ENCODE measurements around the gene SLC25A22.

The SLC25A22 gene

GRCh38 chr11:742156-742546 is 55.9 kb downstream of the SLC25A22 start:
- in situ Hi-C loops (cut with HindIII; ENCODE audit: low pct_unique_long_range_greater_than_20kb, low sequenced_read_pairs), result no loop called here
- TF ChIP-seq JUND (IDR thresholded peaks at IDR 0.05; ENCODE audit: low read depth), result no peak
- DNase-seq (ENCODE audit: low read depth in 1 of 2, low spot score in 1 of 2), result no peak
